ENCODE measurements around the gene TAF4B.

GRCh38 chr18:26336572-26336971 is 110.3 kb downstream of the TAF4B start:
- no peak for TF ChIP-seq CTCF (IDR thresholded peaks at IDR 0.05)
- TF ChIP-seq EP300 (IDR thresholded peaks at IDR 0.05) = no peak

All from ovary (tissue), 3 donors.